ENCODE data around the gene SLC16A11.
A peak's percentile ranks its signal among the peaks of the same experiment; 100 is the strongest.
"Not testable (repeated sequence)": the region's sequence is repeated elsewhere in the genome, so short reads cannot be mapped to it uniquely, and the experiment has no call there.

Gene SLC16A11

DNA sequence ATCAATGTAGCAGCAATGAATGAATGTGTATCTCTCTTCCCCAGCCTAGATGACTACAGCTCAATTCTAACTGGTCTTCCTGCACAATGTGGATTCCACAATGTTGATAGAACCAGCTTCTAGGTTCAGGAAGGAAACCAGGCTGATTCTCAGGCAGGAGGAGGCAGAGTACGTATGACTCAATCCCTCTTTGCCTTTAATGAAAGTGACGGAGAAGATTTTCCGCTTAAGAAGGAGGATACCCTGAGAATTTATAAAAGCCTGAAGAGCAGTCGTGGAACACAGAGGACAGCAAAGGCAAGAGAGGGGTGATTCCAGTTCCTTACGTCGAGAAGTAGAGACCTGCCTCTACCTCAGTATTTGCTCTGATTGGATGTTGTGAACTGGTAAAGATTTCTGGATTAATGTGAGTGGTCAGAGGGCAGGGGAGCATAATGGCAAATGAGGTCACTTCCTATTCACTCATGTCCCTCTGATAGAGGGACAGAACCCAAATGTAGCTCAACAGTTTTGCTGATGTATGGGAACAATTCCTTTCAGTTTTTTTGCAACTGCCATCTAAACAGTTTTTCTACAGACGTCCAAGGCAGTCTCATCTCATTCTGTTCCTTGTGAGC lies 15.0 kb upstream of the SLC16A11 start:
- Histone ChIP-seq H3K4me1 (ENCODE audit: low read length) (no peaks in the 10 kb centered on the region), H3K4me2 (ENCODE audit: low read depth, low read length) (no peak overlapping the region), H3K27me3 (replicated peaks; ENCODE audit: insufficient read depth, low read length) (peaks cover 79% of the 10 kb centered on the region), H2AFZ (ENCODE audit: low read length) (no peak overlapping the region), H3F3A (ENCODE audit: insufficient read depth, low read length) (no peaks in the 10 kb centered on the region), H4K20me1 (ENCODE audit: insufficient read depth, low read length) (no peaks in the 10 kb centered on the region), H3K36me3 (replicated peaks; ENCODE audit: insufficient read depth, low read length) (no peaks in the 10 kb centered on the region), H3K9ac (ENCODE audit: low read length) (no peak overlapping the region), H3K9me2 (replicated peaks; ENCODE audit: insufficient read depth, low read length) (no peaks in the 10 kb centered on the region), H3K79me2 (ENCODE audit: low read length) (no peaks in the 10 kb centered on the region), H3K9me3 (replicated peaks; ENCODE audit: insufficient read depth, low read length) (no peaks in the 10 kb centered on the region), H3K4me3 (ENCODE audit: low read length) (no peak overlapping the region), H3K27ac (ENCODE audit: low read length) (no peak overlapping the region)
- no peak for TF ChIP-seq EZH2phosphoT487 (IDR thresholded peaks at IDR 0.05; ENCODE audit: low read length)
- TF ChIP-seq, protein P1, sequence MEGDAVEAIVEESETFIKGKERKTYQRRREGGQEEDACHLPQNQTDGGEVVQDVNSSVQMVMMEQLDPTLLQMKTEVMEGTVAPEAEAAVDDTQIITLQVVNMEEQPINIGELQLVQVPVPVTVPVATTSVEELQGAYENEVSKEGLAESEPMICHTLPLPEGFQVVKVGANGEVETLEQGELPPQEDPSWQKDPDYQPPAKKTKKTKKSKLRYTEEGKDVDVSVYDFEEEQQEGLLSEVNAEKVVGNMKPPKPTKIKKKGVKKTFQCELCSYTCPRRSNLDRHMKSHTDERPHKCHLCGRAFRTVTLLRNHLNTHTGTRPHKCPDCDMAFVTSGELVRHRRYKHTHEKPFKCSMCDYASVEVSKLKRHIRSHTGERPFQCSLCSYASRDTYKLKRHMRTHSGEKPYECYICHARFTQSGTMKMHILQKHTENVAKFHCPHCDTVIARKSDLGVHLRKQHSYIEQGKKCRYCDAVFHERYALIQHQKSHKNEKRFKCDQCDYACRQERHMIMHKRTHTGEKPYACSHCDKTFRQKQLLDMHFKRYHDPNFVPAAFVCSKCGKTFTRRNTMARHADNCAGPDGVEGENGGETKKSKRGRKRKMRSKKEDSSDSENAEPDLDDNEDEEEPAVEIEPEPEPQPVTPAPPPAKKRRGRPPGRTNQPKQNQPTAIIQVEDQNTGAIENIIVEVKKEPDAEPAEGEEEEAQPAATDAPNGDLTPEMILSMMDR (IDR thresholded peaks at IDR 0.05; ENCODE audit: low read length), result no peak
- no peak for TF ChIP-seq EZH2 (optimal IDR thresholded peaks at IDR 0.05; ENCODE audit: low read depth, low read length)
- DNase-seq, result peak; percentile 1

DNA sequence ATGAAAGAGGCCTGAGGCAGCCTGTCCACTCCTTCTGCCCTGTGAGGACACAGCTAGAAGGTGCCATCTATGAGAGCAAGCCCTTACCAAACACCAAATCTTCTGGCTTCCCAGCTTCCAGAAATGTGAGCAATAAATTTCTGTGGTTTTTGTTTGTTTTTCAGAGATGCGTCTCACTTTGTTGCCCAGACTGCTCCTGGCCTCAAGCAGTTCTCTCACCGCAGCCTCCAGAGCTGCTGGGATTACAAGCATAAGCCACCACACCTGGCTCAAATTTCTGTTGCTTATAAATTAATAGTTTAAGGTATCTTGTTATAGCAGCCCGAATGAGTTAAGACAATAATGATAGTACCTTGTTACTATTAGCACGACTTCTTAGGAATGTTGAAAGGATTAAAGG lies 12.5 kb upstream of the SLC16A11 start:
- Histone ChIP-seq H3K27me3 (replicated peaks; ENCODE audit: insufficient read depth, low read length) (peaks cover 62% of the 10 kb centered on the region), H3K27ac (ENCODE audit: low read length) (no peak overlapping the region), H3K9me3 (replicated peaks; ENCODE audit: insufficient read depth, low read length) (no peaks in the 10 kb centered on the region), H3K36me3 (replicated peaks; ENCODE audit: insufficient read depth, low read length) (no peaks in the 10 kb centered on the region), H3K4me1 (ENCODE audit: low read length) (no peaks in the 10 kb centered on the region), H3K79me2 (ENCODE audit: low read length) (no peaks in the 10 kb centered on the region), H2AFZ (ENCODE audit: low read length) (no peak overlapping the region), H3K4me3 (ENCODE audit: low read length) (no peak overlapping the region), H3K9ac (ENCODE audit: low read length) (no peak overlapping the region), H3F3A (ENCODE audit: insufficient read depth, low read length) (no peaks in the 10 kb centered on the region), H3K9me2 (replicated peaks; ENCODE audit: insufficient read depth, low read length) (no peaks in the 10 kb centered on the region), H4K20me1 (ENCODE audit: insufficient read depth, low read length) (no peaks in the 10 kb centered on the region), H3K4me2 (ENCODE audit: low read depth, low read length) (no peak overlapping the region)
- TF ChIP-seq, protein P1 (IDR thresholded peaks at IDR 0.05; ENCODE audit: low read length), result no peak
- TF ChIP-seq EZH2phosphoT487 (IDR thresholded peaks at IDR 0.05; ENCODE audit: low read length) (no peak), EZH2 (optimal IDR thresholded peaks at IDR 0.05; ENCODE audit: low read depth, low read length) (no peak)
- peak; percentile 4 for DNase-seq

DNA sequence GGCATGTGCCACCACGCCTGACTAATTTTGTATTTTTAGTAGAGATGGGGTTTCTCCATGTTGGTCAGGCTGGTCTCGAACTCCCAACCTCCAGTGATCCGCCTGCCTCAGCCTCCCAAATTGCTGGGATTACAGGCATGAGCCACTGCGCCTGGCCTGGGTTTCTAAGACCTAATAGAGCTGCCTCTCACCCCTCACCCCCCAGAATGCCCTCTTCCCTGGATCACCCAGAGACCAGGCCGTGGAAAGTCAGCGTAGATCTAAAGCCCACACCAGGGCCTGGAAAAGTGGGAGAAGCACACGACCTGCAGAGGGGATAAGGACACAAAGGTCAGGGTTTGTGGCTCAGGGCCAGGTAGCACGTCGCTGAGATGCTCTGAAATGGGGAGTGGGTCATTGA lies 6.7 kb upstream of the SLC16A11 start:
- H3K36me3 ChIP-seq (replicated peaks; ENCODE audit: insufficient read depth, low read length); DNase-seq; H2AFZ ChIP-seq (ENCODE audit: low read length); H3K9me2 ChIP-seq (replicated peaks; ENCODE audit: insufficient read depth, low read length); H4K20me1 ChIP-seq (ENCODE audit: insufficient read depth, low read length); H3K4me3 ChIP-seq (ENCODE audit: low read length); H3K9me3 ChIP-seq (replicated peaks; ENCODE audit: insufficient read depth, low read length); H3K4me2 ChIP-seq (ENCODE audit: low read depth, low read length); H3K4me1 ChIP-seq (ENCODE audit: low read length); H3K79me2 ChIP-seq (ENCODE audit: low read length); H3K9ac ChIP-seq (ENCODE audit: low read length); H3K27ac ChIP-seq (ENCODE audit: low read length): not testable (repeated sequence)
- Histone ChIP-seq H3K27me3 (replicated peaks; ENCODE audit: insufficient read depth, low read length) (peaks cover 36% of the 10 kb centered on the region), H3F3A (ENCODE audit: insufficient read depth, low read length) (peaks cover 16% of the 10 kb centered on the region)

DNA sequence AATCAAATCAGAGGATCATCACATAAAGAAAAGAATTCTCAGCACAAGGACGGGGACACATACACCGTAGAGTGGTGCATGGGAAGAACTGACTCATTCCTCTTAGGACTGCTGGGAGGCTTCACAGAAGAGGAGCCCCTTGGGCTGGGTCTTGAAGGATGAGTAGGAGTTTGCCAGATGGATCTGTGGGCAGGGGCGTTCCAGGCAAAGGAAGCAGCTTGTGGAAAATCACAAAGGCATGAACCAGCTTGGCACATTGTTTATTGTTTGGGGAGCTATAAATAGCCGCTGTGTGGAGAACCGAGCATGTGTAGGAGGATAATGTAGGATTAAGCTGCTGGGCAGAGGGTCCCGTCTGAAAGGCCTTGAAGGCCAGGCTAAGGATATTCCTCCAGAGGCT lies 5.1 kb upstream of the SLC16A11 start:
- Histone ChIP-seq H3K4me3 (ENCODE audit: low read length) (no peak overlapping the region), H3K27ac (ENCODE audit: low read length) (no peak overlapping the region), H4K20me1 (ENCODE audit: insufficient read depth, low read length) (no peaks in the 10 kb centered on the region), H3K9ac (ENCODE audit: low read length) (no peak overlapping the region), H3K27me3 (replicated peaks; ENCODE audit: insufficient read depth, low read length) (peaks cover 45% of the 10 kb centered on the region), H3K9me3 (replicated peaks; ENCODE audit: insufficient read depth, low read length) (no peaks in the 10 kb centered on the region), H2AFZ (ENCODE audit: low read length) (no peak overlapping the region), H3F3A (ENCODE audit: insufficient read depth, low read length) (peaks cover 16% of the 10 kb centered on the region), H3K4me2 (ENCODE audit: low read depth, low read length) (no peak overlapping the region), H3K79me2 (ENCODE audit: low read length) (no peaks in the 10 kb centered on the region), H3K9me2 (replicated peaks; ENCODE audit: insufficient read depth, low read length) (no peaks in the 10 kb centered on the region), H3K36me3 (replicated peaks; ENCODE audit: insufficient read depth, low read length) (no peaks in the 10 kb centered on the region), H3K4me1 (ENCODE audit: low read length) (0 out of 2 replicates have a peak, but pooled peaks cover 5% of the 10 kb centered on the region)
- DNase-seq, result peak; percentile 3
- TF ChIP-seq EZH2phosphoT487 (IDR thresholded peaks at IDR 0.05; ENCODE audit: low read length) (no peak), EZH2 (optimal IDR thresholded peaks at IDR 0.05; ENCODE audit: low read depth, low read length) (no peak)
- TF ChIP-seq, protein P1 (IDR thresholded peaks at IDR 0.05; ENCODE audit: low read length), result no peak
